ENCODE measurements around the gene SERGEF.

The SERGEF gene

DNA sequence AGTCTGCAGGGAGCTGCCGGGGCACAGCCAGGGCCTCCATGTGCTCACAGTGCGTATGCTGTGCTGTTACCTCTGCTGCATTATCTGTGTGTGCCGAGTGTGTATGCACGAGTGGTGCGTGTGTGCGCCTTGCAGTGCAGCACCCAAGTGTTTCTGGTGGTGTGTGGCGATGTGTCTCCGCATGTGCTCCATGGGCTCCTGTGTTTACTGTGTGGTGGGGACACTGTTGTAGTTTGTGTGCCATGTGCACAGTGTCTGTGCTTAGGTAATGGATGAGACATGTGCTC lies 246.8 kb downstream of the SERGEF start:
- DNase-seq: no peak

DNA sequence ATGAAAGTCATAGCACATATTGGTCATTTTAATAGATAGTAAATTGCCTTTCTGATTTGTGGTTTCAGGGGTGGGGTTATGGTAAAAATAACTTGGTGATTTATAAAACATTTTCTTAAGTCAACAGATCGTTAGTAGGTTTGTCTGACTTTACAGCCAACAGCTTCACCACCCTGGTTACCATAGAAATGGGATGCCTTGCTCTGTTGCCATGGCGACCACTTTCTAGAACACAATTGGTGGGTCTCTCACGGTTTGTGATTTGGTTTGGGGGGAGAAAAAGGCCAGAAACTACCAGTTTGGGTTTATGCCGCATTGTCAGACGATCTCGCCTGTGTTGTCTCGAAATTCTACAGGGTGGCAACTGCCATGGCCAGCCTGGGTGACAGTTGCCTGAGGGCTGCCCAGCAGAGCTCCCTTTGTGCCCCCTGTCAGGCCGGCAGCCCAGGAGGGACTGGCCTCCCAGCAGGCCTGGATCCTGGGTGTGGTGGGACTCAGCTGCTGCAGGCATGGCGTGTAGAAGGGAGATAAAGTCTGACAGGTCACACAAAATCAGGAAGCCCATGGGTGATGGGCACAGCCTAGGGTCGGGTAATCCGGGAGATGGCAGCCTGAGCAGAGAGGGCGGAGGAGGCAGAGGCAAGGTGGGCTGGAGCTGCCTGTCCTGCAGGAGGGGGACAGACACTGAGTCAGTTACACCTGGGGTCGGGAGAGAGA lies 247.3 kb downstream of the SERGEF start:
- peak; percentile 9 for DNase-seq

DNA sequence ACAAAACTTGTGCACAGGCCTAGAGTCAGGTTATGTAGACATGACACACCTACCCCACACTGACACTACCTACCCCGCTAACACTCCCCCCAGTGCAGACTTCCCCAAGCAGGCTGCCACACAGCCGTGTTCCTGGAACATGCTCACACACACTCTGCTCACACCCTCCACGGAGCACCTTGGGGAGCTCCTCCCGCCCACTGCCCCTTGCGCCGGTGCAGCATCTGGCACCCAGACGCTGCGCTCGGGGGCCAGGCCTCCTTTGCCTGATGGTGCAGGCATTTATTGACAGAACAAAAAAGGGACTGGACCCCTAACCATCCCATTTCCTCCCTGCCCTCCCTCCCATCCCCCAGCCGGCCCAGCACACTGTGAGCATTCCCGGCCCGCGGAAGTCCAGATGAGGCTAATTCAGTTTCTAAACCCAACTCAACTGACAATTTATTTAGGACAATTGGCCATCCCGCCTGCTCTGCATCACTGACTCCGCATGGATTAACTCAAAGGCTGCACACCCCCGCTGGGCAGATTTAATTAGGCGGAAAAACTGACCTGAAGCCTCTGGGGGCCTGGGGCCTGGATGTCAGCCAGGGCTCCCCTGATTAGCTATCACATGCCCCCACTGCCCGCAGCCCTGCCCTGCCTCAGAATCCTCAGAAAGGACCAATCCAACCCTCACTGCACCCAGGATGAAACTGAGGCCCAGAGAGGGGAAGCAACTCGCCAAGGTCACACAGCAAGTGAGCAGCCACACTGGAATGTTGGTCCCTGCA lies 248.2 kb downstream of the SERGEF start:
- no peak for DNase-seq

DNA sequence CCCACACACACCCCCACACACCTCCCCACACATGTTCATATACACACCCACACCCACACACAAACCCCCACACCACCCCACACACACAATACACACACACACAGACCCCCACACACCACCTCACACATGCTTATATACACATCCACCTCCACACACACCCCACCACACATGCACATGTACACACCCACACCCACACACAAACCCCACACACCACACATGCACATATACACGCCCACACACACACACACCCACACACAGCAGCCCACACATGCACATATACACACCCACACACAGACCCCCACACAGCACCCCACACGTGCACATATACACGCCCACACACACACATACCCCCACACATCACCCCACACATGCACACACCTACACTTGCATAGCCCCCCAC lies 249.1 kb downstream of the SERGEF start:
- DNase-seq: no peak

DNA sequence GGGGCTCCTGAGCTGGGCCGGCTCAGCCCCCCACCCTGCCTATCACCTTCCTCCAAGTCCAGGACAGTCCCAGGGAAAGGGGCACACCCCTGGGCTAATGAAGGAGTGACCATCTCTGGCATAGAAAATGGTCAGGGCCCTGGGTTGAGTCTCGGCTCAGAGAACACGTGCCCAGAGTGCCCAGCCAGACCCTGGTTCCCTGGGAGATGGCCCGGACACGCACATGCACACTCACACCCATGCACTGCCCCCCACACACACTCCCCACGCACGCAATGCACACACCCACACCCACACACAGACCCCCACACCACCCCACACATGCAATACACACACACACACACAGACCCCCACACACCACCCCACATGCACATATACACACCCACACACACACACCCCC lies 249.6 kb downstream of the SERGEF start:
- no peak for DNase-seq

DNA sequence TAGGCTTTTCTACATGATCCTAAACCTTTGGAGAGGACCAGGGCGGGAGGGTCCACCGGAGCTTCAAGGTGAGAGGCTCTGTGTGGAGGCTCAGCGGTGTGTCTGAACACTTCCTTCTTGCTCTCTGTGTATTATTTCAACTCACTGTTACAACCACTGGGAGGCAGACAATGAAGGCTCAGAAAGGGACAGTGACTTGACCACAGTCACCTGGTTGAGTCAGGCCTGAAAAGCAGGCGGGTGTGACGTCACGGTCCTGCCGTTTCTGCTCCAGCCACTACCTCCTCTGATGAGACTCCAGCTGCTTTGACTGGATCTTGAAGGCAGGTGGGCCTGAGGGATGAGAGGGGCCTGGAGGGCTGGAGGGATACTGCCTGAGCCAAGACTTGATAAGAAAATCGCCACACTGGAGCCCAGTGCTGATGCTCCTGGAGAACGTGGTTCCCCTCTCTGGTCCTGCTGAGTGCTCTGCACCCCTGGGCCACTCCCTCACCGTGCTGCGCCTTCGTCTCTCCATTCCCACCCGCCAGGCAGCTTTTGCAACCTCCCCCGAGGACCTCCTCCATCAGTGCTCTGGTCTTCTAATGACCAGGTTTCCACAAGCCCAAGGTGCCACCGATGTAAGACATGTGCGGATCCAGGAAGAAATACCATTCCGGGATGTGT lies 250.4 kb downstream of the SERGEF start:
- peak; percentile 3 for DNase-seq

DNA sequence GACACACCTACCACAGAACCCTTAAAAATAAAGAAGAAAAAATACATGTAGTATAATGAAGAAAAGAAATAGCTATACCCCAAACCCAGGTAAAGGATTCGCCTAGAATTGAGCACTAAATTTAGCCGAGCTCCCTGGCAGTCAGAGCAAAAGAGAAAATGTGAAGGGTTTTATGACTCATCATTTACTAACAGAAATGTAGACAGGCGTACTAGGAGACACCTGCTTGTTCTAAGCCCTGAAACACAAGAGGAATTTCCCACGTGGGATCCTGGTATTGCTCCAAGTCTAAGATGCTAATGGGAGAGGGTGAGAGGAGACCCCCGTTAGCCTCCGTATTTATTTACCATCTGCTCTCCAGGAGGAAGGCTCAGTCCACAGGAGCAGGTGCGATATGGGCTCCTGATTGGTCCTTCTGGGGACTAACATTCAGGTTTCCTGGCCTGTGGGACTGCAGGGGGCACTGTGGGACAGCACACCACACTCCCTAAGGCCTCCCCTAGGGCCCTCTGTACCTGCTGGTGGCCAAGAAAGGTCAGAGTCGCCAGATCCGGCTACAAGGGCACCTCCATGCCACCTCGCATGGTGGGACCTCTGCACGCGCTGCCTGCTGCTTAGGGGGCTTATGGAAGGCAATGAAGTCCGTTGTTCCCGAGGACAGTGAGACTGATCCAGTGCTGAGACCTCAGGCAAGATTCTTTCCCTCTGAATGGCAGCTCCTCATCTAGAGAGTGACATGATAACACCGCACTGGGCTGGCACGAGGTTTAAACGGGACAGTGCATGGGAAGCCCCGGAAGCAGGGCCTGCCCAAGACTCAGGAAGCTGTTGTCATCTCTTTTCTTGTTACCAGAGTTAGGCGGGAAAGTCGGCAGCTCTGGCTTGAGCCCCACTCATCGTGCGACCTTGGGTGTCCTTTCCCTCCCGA lies 252.5 kb downstream of the SERGEF start:
- DNase-seq: peak; percentile 64

DNA sequence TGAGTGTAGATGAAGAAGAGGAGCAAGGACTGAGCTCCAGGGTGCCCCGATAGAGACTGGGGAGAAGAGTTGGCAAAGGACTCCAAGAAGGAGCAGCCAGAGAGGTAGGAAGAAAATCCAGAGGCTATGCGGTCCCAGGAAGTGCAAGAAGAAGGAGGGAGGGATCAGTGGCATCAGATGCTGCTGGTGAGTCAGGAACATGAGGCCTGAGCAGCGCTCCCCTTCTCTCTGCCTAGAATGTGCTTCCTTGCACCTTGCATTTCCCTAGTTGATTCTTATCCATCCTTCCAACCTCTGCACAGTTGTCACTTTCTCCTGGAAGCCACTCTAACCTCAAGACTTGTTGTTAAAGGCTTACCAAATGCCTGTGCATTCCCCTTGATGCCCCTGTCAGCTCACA lies 257.0 kb downstream of the SERGEF start:
- no peak for DNase-seq

DNA sequence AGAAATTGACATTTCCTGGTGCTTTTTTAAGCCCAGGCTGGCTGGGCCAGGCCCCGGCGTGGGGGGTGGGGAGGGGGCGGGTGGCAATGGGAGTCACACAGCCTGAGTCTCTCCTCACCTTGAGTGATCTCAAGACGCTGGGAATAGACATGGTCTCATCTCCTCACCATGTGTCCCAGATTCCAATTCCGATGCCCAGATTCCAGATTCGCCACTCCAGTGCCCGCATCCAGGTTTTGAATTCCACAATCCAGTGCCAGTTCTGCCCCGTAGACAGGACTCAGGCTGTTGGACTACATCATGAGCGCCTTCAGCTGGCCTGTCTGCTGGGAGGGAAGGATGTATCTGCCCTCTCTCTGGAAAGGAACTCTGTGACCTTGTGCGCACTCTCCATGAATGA lies 259.2 kb downstream of the SERGEF start:
- DNase-seq: no peak

DNA sequence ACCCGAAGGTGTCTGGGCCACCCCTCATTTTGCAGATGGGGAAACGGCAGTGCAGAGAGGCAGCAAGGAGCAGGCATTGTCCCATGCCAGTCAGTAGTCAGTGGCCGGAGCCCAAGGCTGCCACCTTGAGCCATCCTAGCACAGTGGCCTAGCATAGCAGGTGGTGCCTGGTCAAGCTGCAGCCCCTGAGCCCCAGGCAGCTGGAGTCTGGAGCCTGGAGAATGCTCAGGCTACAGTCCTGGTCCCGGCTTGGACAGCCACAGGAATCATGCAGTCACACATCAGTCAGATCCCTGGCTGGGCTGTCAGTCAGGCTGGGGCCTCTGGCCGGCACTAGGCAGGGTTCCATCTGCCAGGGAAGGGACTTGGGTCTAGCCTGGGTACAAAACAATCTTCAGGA lies 259.7 kb downstream of the SERGEF start:
- DNase-seq: no peak

DNA sequence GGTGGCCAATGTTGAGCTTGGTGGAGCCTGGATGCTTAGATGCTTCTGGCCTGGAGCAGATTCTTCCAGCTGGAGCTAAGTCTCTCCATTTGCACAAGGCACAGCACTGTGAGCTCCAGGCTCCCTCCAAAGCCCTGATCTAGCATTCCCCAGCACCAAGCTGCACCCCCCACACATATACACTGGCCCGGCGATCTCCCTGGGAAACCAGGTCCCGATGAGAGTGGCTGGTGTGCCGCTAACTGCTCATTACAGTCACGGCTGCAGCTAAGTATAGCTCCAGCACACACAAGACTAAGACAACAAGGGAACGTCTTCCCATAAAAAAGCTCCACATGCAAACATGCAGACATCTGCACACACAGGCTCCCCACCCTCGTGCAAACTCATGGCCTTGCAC lies 260.7 kb downstream of the SERGEF start:
- DNase-seq: no peak

DNA sequence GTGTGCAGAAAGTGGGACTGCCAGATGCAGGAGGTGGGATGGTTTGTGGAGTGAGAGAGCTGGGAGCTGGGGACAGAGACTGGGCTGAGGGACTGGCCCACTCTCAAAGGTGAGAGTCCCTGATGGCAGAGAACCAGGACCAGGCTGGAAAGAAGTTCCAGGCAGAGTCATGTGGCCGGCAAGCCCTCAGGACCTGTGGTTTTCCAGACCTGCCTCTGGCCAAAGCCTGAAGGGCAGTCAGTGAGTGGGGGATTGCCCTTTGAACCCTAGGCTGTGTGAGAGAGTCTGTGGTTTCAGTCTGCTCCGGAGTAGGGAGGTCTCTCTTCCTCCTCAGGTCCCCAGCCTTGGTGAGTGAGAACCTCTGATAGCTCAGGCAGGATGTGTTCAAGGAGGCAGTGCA lies 261.3 kb downstream of the SERGEF start:
- DNase-seq: no peak

DNA sequence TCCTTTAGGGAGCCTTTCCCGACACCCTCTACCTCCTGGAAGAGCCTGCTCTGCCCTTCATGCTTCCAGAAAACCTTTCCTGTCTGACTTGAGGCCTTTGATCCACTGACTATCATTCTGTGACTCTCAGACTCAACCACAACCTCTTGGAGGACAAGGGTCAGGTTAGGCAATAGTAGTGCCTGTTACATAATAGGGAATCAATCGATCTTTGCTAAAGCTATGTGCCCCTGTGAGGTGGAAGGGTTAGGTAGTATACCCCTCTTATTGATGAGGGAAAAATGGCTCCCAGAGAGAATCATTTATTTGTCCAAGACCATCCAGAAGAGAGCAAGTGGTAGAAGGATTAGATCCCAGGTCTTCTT lies 262.1 kb downstream of the SERGEF start:
- no peak for DNase-seq

DNA sequence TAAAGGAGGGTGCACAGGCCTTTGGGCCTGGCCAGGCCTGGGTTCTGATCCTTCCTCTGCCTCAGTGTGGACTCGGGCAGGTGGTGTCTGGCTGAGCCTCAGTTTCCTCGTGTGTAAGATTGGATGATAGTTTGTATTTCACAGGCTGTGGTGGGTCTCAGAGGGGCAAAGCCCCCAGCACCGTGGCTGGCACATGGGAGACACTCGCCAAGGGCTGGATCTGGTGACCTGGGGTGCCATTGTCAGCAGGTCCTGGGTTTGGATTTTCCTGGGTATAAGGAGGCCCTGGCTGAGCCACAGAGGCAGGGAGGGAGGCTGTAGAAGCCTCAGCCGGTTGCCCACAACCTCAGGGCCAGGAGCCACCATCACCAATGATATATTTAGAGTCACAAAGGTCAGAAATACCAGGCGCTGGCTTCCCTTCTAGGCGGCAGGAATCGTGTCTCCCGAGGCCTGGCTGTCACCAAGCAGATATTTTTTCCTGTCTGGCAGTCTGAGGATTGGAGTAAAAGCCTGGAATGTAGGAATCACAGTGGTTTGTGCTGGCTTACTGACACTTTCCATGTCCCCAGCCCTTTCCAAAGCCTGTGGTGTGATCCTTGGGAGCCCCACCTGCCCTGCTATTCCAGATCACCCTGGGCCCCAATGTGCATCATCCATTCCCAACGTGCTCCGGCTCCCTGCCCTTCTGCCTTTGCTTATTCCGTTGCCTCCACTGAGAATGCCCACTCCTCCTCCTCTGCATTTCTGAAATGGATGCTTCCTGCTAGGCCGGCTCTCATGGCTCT lies 262.6 kb downstream of the SERGEF start:
- no peak for DNase-seq

DNA sequence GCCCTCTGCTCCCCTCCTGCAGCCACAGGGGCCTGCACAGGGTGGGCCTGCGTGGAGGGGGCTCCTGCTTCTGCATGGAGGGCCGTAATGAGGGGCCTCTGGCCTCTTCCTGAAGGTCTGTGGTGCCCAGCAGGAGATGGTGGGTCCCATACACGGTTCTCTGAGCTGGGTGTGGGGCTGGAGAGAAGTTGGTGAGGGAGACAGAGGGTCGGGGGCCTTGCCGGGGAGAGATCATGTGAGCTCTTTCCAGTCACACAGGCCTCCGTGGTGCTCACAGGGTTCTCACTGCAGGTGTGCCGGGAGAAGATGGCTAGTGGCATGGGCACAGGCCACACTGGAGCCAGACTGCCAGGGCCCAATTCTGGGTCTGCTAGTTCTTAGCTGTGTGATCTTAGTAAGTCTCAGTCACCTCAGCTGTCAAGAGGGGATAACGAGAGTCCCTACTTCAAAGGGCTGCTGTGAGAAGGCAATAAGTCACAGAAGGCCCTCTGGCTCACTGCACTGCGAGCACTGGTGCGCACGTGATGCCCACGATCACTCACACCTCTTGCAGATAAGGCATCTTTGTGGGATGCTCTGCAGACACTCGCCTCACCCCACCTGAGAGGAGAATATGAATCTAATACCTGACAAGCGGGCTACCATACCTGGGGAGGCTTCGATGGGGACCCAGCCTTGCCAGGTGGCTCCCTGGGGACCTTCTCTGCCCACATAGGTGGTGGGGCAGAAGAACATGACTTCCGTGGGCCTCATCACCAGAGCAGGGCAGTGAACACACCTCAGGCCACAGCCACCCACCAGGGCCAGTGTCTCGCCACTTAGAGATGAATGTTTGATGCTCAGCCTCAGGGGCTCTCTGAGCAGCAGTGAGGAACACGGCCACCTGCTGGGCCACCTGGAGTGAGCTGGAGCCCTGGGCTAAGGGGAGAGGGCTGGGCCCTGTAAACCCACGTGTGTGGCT lies 263.8 kb downstream of the SERGEF start:
- DNase-seq: no peak

DNA sequence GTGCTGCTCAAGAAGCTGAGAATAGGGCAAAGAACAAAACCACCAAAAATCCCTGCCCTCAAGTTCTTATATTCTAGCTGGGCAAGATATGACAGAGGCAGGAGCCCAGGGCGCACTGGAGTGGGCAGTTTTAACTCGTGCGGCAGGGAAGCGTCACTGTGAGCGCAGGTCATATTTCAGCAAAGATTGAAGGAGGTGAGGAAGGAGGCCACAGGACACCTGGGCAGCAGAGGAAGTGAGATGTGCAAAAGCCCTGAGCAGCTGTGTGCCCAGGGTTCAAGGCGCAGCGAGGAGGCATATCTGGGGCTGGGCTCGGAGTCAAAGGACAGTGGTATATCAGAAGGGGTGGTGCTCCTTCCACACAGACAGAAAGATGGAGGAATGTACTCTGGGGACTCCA lies 264.8 kb downstream of the SERGEF start:
- no peak for DNase-seq

DNA sequence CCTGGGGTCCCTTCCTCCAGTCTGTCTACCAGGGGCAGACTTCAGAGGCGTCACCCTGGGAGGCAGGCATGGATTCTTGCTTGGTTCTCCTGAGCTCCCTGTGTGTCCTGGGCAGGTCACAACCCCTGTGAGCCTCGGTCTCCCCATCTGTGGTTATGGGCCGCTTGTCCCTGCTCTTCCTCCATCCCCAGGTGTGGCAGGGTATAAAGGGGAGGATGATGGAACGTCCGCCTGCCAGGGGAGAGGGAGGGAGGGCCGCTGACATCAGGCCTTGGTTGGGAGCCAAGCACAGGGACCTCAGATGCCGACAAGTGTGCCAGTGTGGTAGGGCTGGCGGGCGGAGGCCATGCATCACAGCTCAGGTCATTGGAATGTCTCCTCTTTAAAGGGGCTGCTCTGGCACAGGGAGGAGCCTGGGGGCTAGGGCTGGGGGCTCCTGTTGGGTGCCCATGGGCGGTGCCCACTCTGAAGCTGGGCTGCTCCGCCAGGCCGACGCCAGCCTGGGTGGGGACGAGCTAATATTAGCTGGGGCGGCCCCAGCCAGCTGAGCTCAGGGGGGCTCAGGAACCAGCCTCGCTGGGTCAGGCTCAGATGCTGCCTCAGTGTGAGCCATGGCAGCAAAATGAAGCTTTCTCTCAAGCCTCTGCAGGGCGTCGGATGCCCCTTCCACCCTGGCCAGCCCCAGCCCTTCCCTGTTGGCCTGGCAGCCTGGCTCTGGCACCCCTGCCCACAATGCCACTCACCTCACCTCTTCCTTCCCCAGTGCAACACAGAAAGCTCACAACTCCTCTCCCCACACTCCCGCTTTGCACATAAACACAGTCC lies 265.5 kb downstream of the SERGEF start:
- no peak for DNase-seq

DNA sequence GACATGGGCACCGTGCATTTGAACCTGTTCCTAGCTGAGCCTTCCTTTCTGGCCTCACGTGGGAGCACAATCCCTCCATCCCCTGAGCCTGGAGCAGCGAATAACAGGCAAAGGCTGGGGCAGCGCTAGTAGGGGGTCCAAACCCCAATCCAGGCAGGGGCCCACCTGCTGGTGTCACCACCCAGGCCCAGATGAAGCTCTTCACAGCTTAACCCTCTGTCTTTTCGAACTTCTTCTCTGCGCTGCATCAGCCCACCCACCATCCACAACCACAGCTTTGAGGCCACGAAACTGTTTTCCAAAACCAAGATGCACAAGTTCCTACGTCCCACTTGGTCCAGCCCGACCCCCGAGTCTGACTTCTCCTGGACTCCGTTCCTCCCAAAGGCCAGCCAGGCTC lies 266.8 kb downstream of the SERGEF start:
- no peak for DNase-seq

DNA sequence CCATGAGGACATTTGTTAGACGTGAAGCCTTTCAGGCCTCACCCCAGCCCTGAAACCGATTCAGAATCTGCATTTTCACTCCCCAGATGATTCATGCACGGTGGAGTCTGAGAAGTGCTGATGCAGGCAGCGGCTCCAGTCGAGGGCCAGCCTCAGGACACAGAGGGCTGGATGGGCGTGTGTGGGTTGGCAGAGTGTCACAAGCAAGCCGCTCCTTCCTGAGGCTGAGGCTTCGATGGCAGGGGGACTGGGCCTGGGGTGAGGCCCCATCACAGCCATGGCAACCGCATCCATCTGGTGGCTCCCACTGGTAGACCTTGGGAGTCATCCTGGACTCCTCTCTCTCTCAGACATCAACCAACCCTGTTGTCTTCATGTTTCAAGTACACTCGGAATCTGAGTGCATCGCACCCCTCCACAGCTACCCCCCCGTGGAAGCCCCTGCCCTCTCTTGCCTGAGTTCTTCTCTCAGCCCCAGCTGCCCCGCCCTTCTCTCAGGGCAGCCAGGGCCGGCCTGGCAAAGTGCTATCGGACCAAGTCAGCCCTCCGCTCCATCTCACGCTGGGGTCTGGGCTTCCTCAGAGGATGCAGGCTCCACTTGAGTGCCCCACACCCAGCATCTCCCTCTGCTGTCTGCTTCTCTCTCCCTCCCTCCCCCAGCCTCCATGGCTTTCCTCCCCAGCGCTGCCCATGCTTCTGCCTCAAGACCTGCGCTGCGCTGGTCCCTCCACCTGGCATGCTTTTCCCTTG lies 267.6 kb downstream of the SERGEF start:
- DNase-seq: no peak

Data from hematopoietic multipotent progenitor cell treated with erythropoietin and hydrocortisone succinate and interleukin-3 and kit ligand, for 8 days (in vitro differentiated cells).